K562 (cell line): ENCODE measurements around the gene GUCY1A1. TPM values are rescaled to one million over a fixed set of nuclear protein-coding genes. Genes with fewer than 3 reads are reported as not detected.

Experiments
- ATAC-seq: fragments of 200-7000 bp; cut with Tn5 transposase; 3 replicates; pipeline ENCODE4 v1.9.1; 2020; ENCODE audit warnings: moderate library complexity
- BruUV-seq: library from RNA; stranded (reverse); fragments of 400-500 nt; replicated peaks from 2 replicates; lab custom pipeline; 2021; lab: Mats Ljungman, UMichigan
- CTCF ChIA-PET: fragments of 300-600 bp; formaldehyde crosslinking; extraction: SDS; loops from one replicate; lab custom pipeline; 2021; ENCODE audit warnings: low intra/inter-chr PET ratio; lab: Yijun Ruan, JAX
- POLR2A ChIA-PET: fragments of 300-600, 350-650 bp; sonication (Branson Sonifier 250); formaldehyde crosslinking; extraction: SDS; loops from one replicate; lab custom pipeline; 2021; ENCODE audit warnings: antibody characterized with exemption, inconsistent platforms; lab: Yijun Ruan, JAX
- DNase-seq, 4 experiments: peaks; one replicate each; pipeline versions ENCODE4 v3.0.0 to v3.0.0-alpha.2; 2011 to 2018; ENCODE audit warnings: low spot score in 3 of 4, mixed read lengths in 3 of 4; ENCODE audit errors: extremely low read depth in 1 of 4
- FAIRE-seq: peaks from 2 replicates; lab custom pipeline; 2011; peaks lifted over from hg19 to GRCh38; lab: Jason Lieb, UNC
- H2AFZ ChIP-seq: 2 replicates; pipeline ENCODE4 v1.6.0; 2011; ENCODE audit warnings: low read depth, low read length, control low read depth, inconsistent platforms
- H3K27ac ChIP-seq: fragments of 200-600 bp; 3 replicates; pipeline ENCODE4 v1.8.0; 2011; ENCODE audit warnings: low read depth, mild to moderate bottlenecking, control low read depth, inconsistent platforms, low read length, moderate library complexity, mixed read lengths; ENCODE audit errors: extremely low read depth
- H3K27me3 ChIP-seq, 2 experiments: fragments of 300-600 bp in 1 of 2; 2 replicates in 1 of 2; 3 replicates in 1 of 2; pipeline versions ENCODE4 v1.6.0 to v1.8.0; 2011; ENCODE audit warnings: inconsistent platforms in 2 of 2, low read length in 2 of 2, mild to moderate bottlenecking in 1 of 2, mixed read lengths in 1 of 2, moderate library complexity in 1 of 2; ENCODE audit not compliant: control insufficient read depth in 2 of 2, insufficient read depth in 2 of 2
- H3K36me3 ChIP-seq: fragments of 300-600 bp; 3 replicates; pipeline ENCODE4 v1.8.0; 2011; ENCODE audit warnings: mild to moderate bottlenecking, low read length, inconsistent platforms; ENCODE audit not compliant: control insufficient read depth, insufficient read depth
- H3K4me1 ChIP-seq, 2 experiments: fragments of 200-600 bp in 1 of 2; replicated peaks in 1 of 2; 2 replicates in 1 of 2; 3 replicates in 1 of 2; pipeline versions ENCODE4 v1.5.1 to v1.8.0; 2011; ENCODE audit warnings: inconsistent platforms in 2 of 2, low read length in 2 of 2, mild to moderate bottlenecking in 1 of 2, mixed read lengths in 1 of 2, moderate library complexity in 1 of 2; ENCODE audit not compliant: control insufficient read depth in 2 of 2, insufficient read depth in 2 of 2
- H3K4me2 ChIP-seq: 2 replicates; pipeline ENCODE4 v1.6.1; 2011; ENCODE audit warnings: low read length, control low read depth, inconsistent platforms, mixed read lengths; ENCODE audit not compliant: insufficient read depth
- H3K4me3 ChIP-seq: fragments of 200-600 bp; sonication (generic), shearing (Covaris generic); 2 replicates; pipeline ENCODE4 v1.5.1; 2016; ENCODE audit warnings: control low read depth, inconsistent platforms
- H3K79me2 ChIP-seq: fragments of 200-600 bp; 3 replicates; pipeline ENCODE4 v1.8.0; 2011; ENCODE audit warnings: low read length, inconsistent platforms; ENCODE audit not compliant: control insufficient read depth, insufficient read depth
- H3K9ac ChIP-seq, 2 experiments: 2 replicates each; pipeline versions ENCODE4 v1.6.0 to v1.6.1; 2011; ENCODE audit warnings: low read depth in 2 of 2, low read length in 2 of 2, control low read depth in 1 of 2, inconsistent platforms in 1 of 2, mild to moderate bottlenecking in 1 of 2, mixed read lengths in 1 of 2; ENCODE audit not compliant: insufficient read depth in 1 of 2
- H3K9me1 ChIP-seq: one replicate; pipeline ENCODE4 v1.6.0; 2011; ENCODE audit warnings: inconsistent platforms, mild to moderate bottlenecking, low read length, moderate library complexity; ENCODE audit not compliant: control insufficient read depth, insufficient read depth
- H3K9me3 ChIP-seq: replicated peaks from 2 replicates; pipeline ENCODE4 v1.5.1; 2011; ENCODE audit warnings: low read depth, low read length, inconsistent platforms; ENCODE audit not compliant: control insufficient read depth, insufficient read depth
- H4K20me1 ChIP-seq: replicated peaks from 2 replicates; pipeline ENCODE4 v1.6.1; 2011; ENCODE audit warnings: low read length, inconsistent platforms, mixed read lengths; ENCODE audit not compliant: control insufficient read depth, insufficient read depth
- ATF2 ChIP-seq: sonication (generic); formaldehyde crosslinking; IDR thresholded peaks from 2 replicates; pipeline ENCODE4 v1.8.1; 2022; ENCODE audit warnings: missing genetic modification reagents
- FOXA1 ChIP-seq: fragments of 450-650 bp; IDR thresholded peaks from 2 replicates; pipeline ENCODE4 v1.6.1; 2016; ENCODE audit warnings: mild to moderate bottlenecking, borderline replicate concordance
- KDM5B ChIP-seq: fragments of 200-600 bp; sonication (generic); IDR thresholded peaks from 2 replicates; pipeline ENCODE4 v1.6.1; 2012; ENCODE audit warnings: low read depth, mild to moderate bottlenecking, moderate library complexity, low read length, control low read depth, inconsistent platforms; ENCODE audit not compliant: insufficient replicate concordance
- NCOA2 ChIP-seq, 2 experiments: fragments of 450-650 bp; IDR thresholded peaks; 2 replicates each; pipeline ENCODE4 v1.6.1; 2018; ENCODE audit warnings: mild to moderate bottlenecking in 2 of 2, moderate library complexity in 1 of 2; ENCODE audit not compliant: partially characterized antibody in 2 of 2
- POLR2A ChIP-seq: fragments of 450-650 bp; conservative IDR thresholded peaks from 2 replicates; pipeline ENCODE4 v1.6.1; 2016
- TSC22D4 ChIP-seq: fragments of 450-650 bp; IDR thresholded peaks from 2 replicates; pipeline ENCODE4 v1.6.1; 2016; ENCODE audit warnings: missing genetic modification characterization, missing biosample characterization, control low read depth
- ZFX ChIP-seq: sonication (generic); formaldehyde crosslinking; IDR thresholded peaks from 2 replicates; pipeline ENCODE4 v1.8.0; 2022; ENCODE audit warnings: mild to moderate bottlenecking, missing genetic modification reagents, moderate library complexity
- ZNF347 ChIP-seq: fragments of 450-650 bp; formaldehyde crosslinking; IDR thresholded peaks from 2 replicates; pipeline ENCODE4 v1.4.0; 2020; ENCODE audit warnings: low read depth, mild to moderate bottlenecking, moderate library complexity
- ZNF445 ChIP-seq: fragments of 250-450 bp; sonication (Bioruptor Pico); IDR thresholded peaks from 2 replicates; pipeline ENCODE4 v1.4.0; 2020; ENCODE audit warnings: low read depth, mild to moderate bottlenecking, moderate library complexity
- WGBS: fragments of 100-300 bp; shearing (Covaris generic); methylation state at CpG from one replicate; pipeline ENCODE4 v1.1.6; 2016; ENCODE audit warnings: low coverage, mixed read lengths; ENCODE audit not compliant: insufficient coverage; ENCODE audit errors: missing lambda C conversion rate; 5-methylcytosine and 5-hydroxymethylcytosine counted together
- in situ Hi-C: fragments of 300-500 bp; cut with MboI; formaldehyde crosslinking; loops from 4 replicates; pipeline ENCODE4 v1.15.0; 2018; ENCODE audit warnings: inconsistent platforms, mixed read lengths
- intact Hi-C: fragments of 100-400 bp; cut with micrococcal nuclease; formaldehyde crosslinking; loops from 2 replicates; pipeline ENCODE4 v1.14.2; 2022
- polyA plus RNA-seq, 8 experiments: library from polyadenylated mRNA; depleted of rRNA in 4 of 8; stranded (reverse) in 5 of 8; unstranded in 3 of 8; fragments of >200 nt; fragmentation: Nextera tagmentation in 2 of 8; fragmentation: Illumina TruSeq in 1 of 8; extraction: Ambion mirVana in 2 of 8; extraction: Trizol in 1 of 8; gene quantifications; 2 replicates each; pipeline versions ENCODE4 v1.2.1 to v1.2.3, GENCODE V29; 2011 to 2014; ENCODE audit warnings: inconsistent platforms in 1 of 8, missing spikeins in 1 of 8
- total RNA-seq, 7 experiments: library from RNA; depleted of rRNA in 6 of 7; stranded (reverse); fragments of >200 nt in 6 of 7; fragmentation: Illumina TruSeq in 2 of 7; extraction: Trizol in 2 of 7; gene quantifications; 2 replicates each; pipeline versions ENCODE4 v1.2.1 to v1.2.3, GENCODE V29; 2011 to 2021; ENCODE audit warnings: low replicate concordance in 1 of 7

GUCY1A1 gene
- total and polyA plus RNA-seq, 9 of the 15 experiments (the other 6 are each of a cell fraction or from before 2014, with no cell fraction given), result not detected

DNA sequence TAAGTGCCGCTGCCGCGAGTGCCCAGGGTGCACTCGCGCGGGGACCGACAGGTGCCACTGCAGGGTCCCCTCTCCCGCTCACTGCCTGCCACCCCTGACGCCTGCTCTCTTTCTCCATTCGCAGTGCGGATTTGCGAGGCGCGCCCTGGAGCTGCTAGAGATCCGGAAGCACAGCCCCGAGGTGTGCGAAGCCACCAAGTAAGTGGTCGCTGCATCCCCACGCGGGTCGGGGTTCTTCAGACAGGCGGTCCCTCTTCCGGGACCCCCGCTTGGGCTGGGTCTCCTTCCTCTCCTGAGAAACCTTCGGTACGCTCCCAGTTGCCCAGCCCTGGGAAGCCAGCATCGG is 547 bp downstream of the GUCY1A1 start:
- DNase-seq, result no peak
- Histone ChIP-seq H3K9ac (no peak overlapping the region), H3K4me1 (no peaks in the 10 kb centered on the region), H2AFZ (no peak overlapping the region), H3K9me1 (no peaks in the 10 kb centered on the region), H3K9me3 (no peaks in the 10 kb centered on the region), H3K27ac (no peak overlapping the region), H3K27me3 (no peaks in the 10 kb centered on the region), H4K20me1 (no peaks in the 10 kb centered on the region), H3K36me3 (no peaks in the 10 kb centered on the region), H3K4me3 (no peak overlapping the region), H3K4me2 (no peak overlapping the region)
- in situ Hi-C loops, result no loop called here
- no TSS peak for BruUV-seq
- intact Hi-C loops, result no loop called here
- no peak for FAIRE-seq
- ChIA-PET POLR2A (no interaction called here), CTCF (no interaction called here)
- WGBS, result 7% methylated on average over 17 of the region's 27 CpGs
- TF ChIP-seq FOXA1 (no peak), POLR2A (no peak), KDM5B (no peak), ZNF445 (CRISPR knock-in tag) (no peak), NCOA2 (IDR thresholded peaks at IDR 0.05; ENCODE audit: partially characterized antibody in 2 of 2) (no peak), ATF2 (no peak), ZNF347 (CRISPR knock-in tag) (no peak), TSC22D4 (tag) (no peak), ZFX (CRISPR knock-in tag) (no peak)
- TF ChIP-seq, all 486 proteins: peak for 0
- ATAC-seq, result no peak
- H3K79me2 ChIP-seq, result no peaks in the 10 kb centered on the region
